DMS 273 (cell line): ENCODE results near the gene UBE2D3.

ENCODE experiments used
- DNase-seq: peaks from one replicate; lab custom pipeline; 2025; ENCODE audit not compliant: unreplicated experiment; lab: John Stamatoyannopoulos, UW

The UBE2D3 gene

DNA sequence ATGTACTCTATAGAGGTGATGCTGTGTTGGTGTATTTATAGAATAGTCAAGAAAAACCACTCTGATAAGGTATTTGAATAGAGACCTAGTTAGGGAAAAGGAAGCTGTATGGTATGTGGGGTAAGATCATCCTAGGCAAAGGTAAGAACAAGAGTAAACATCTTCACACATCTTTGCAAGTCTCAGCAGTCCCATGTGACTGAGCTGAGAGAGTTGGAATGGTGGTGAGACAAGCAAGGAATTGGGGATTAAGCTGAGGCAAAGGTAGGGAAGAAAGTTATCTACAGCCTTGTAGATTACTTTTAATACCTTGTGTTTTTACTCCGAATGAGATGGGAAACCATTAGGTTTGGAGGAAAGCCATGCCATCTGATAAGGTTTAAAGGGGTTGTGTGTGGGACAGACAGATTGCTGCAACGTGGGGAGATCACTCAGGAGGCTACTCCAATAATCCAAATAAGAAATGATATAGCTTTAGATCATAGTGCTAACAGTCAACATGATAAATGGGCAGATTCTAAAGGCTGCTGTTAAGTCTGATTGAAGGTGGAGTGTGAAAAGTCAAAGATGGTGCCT is 34.9 kb downstream of the UBE2D3 start:
- peak; percentile 12 for DNase-seq

DNA sequence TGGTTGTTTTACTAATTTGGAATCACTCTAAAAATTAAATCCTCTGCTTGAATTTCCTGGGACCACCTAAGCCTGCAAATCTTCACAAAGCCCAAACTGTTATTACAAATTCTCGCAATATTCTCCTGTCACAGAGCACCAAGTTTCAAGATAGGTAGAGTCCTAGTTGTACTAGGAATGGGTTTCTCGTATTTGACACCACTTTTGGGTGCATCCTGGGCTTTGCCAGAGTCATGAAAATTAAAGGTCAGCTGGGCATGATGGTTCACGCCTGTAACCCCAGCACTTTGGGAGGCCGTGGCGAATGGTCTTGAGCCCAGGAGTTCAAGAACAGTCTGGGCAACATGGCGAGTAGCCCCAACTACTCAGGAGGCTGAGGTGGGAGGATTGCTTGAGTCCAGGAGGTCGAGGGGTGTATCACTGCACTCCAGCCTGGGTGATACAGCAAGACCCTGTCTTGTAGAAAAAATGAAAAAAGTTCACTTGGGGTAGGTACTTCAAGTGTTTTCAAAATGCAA is 36.0 kb downstream of the UBE2D3 start:
- peak; percentile 6 for DNase-seq

GRCh38 chr4:102789317-102789717 is 38.0 kb downstream of the UBE2D3 start:
- DNase-seq = peak; percentile 30

GRCh38 chr4:102787944-102788343 is 39.4 kb downstream of the UBE2D3 start:
- DNase-seq = peak; percentile 4

GRCh38 chr4:102787096-102787881 is 40.1 kb downstream of the UBE2D3 start:
- DNase-seq = peak; percentile 9

DNA sequence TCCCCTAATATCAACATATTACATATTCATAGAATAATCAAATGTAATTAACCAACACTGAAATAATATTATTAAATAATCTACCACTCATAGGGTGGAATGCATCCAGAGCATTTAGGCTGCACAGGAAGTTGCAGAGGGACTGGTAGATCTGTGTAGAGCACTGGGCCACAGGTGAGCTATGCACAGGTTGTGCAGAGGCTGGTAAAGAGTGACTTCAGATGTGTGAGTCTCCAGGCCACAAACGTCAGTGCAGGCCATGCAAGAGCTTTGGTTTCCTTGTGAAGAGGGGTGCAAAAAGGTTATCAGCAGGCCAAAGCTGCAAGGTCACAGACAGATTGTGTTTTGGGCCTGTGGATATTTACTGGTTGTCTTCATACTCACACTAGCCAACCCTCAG is 41.1 kb downstream of the UBE2D3 start:
- no peak for DNase-seq

DNA sequence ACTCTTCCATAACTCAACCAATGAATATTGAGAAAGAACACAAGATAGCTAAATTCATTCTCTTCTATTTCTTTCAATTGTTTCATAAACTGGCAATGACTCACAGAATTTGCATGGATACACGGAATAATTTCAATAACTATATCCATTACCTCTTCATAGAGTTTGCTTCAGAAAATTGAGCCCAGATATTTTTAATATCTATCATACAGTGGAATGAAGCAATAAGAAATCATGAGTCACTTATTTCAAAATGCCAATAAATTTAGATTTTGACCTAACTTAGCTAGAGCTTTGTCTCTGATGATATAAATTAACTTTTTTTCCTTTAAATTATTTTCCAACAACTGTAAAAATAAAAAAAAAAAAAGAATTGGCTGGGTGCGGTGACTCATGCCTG is 44.3 kb downstream of the UBE2D3 start:
- DNase-seq = no peak

DNA sequence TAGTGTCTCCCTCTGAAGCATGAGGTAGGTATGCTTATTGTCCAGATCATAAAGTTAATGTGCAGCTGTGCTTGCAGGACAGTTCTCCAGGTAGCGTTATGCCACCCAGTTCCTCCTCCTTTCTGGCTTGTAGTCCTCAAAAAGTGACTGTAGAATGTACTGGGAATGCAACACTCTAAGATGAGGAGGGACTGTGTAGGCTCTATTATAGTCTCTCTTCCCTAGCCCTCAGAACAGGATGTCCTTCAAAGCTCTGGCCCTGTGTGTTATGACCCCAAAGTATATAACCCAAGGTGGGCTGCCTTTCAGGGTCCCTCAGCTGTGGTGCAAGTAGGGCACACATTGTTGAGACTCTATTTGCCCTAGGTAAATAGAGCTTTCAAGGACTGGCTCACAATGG is 45.8 kb downstream of the UBE2D3 start:
- no peak for DNase-seq

GRCh38 chr4:102780476-102781144 is 46.7 kb downstream of the UBE2D3 start:
- no peak for DNase-seq

DNA sequence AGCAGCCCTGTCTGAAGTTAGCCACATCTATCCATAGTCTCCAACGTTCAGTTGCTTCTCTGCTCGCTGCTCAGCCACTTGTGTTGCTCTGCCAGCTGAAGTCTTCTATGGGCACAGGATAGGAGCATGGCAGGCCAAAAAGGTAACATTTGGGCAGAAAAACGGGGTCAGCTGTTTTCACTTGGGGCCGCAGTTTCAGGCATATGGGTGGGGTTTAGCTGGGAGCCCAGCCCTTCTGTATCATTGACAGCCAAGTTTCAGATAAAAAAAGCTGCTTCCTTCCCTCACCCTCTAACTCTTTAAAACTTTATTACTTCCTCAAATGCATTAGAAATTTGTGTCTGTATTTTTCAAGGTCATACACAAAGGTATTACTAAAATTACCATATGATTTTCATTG is 48.1 kb downstream of the UBE2D3 start:
- DNase-seq = no peak

DNA sequence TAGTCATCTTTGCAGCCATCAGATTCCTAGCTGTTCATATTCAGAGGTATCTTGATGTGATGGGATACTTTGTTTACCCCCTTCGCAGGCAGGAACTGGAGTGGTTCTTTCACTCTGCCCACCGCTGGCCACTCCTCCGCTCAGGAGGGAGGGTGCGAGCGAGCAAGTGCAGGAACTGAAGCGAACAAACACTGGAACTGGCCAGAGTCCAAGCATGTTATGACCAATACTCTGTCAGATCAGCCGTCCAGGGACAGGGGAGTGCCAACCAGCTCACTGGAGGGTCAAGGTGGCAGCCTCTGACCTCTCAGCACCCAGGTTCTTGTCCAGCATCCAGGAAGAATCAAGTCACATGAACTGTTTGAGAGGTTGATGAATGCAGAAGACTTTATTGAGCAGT is 48.6 kb downstream of the UBE2D3 start:
- no peak for DNase-seq

GRCh38 chr4:102775805-102776204 is 51.5 kb downstream of the UBE2D3 start:
- DNase-seq = no peak

- DNase-seq = no peak
These were observed 53.1 kb downstream of the UBE2D3 start for GRCh38 chr4:102774254-102774653.

- no peak for DNase-seq
These were observed 54.5 kb downstream of the UBE2D3 start for GRCh38 chr4:102772738-102773340.

GRCh38 chr4:102764901-102765300 is 62.5 kb downstream of the UBE2D3 start:
- DNase-seq = no peak

GRCh38 chr4:102761906-102762305 is 65.4 kb downstream of the UBE2D3 start:
- DNase-seq = no peak

DNA sequence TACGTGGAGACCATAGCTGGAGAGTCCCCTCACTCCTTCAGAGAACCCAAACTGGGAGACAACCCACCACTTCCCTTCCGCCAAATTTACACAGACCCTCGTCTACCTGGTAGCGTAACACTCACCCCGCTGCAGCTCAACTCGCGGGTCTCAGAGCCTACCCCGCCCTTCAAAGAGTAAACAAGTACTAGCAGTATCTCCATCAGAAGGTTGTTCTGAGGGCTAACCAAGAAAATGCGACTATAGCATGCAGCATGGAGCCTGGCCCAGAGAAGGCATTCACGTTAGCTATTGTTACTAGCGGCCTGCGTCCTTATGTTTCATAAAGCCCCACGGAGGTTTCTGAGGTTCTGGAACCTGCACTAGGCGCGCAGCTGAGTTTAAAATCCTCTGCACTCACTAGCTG is 66.1 kb downstream of the UBE2D3 start:
- peak; percentile 45 for DNase-seq

- DNase-seq = peak; percentile 89
These were observed 66.6 kb downstream of the UBE2D3 start, which contains the start of gene MANBA for GRCh38 chr4:102760645-102761295. Gene MANBA, minus strand, starts transcription at chr4:102760968. Its CDS starts 74 bp downstream, at chr4:102760894.

GRCh38 chr4:102759831-102760644 is 67.3 kb downstream of the UBE2D3 start:
- peak; percentile 52 for DNase-seq
